Uterus (tissue), 2 donors: ENCODE results near the gene PTPRC.

ENCODE experiments used
- CTCF ChIP-seq, 4 experiments: fragments of 200-600 bp in 2 of 4; fragments of 450-650 bp in 2 of 4; sonication (generic) in 2 of 4; IDR thresholded peaks; one replicate each; pipeline ENCODE4 v1.5.1; 2016 to 2019; ENCODE audit warnings: antibody characterized with exemption in 4 of 4, mild to moderate bottlenecking in 2 of 4, moderate library complexity in 1 of 4
- POLR2A ChIP-seq, 2 donors: fragments of 450-650 bp; IDR thresholded peaks; one replicate each; pipeline ENCODE4 v1.6.1; 2016; ENCODE audit warnings: antibody characterized with exemption in 2 of 2, mild to moderate bottlenecking in 1 of 2, moderate library complexity in 1 of 2

- TF ChIP-seq CTCF (IDR thresholded peaks at IDR 0.05) (no peak), POLR2A (IDR thresholded peaks at IDR 0.05) (no peak)
These were observed 141.5 kb downstream of the PTPRC start for GRCh38 chr1:198780376-198780775.
